Femur (tissue), 1 donor: ENCODE data around the gene FANCG.

ENCODE experiments used
- DNase-seq: peaks from one replicate; pipeline ENCODE4 v3.0.0-alpha.2; 2017

The FANCG gene

GRCh38 chr9:35057271-35057620 lies 22.5 kb downstream of the FANCG start:
- DNase-seq, result no peak

GRCh38 chr9:35056571-35057270 lies 23.0 kb downstream of the FANCG start:
- no peak for DNase-seq

GRCh38 chr9:35054871-35055644 lies 24.7 kb downstream of the FANCG start:
- DNase-seq, result no peak

- DNase-seq, result no peak
These were observed 25.4 kb downstream of the FANCG start for GRCh38 chr9:35054185-35054835.

GRCh38 chr9:35051069-35051967 lies 28.4 kb downstream of the FANCG start:
- DNase-seq, result no peak

DNA sequence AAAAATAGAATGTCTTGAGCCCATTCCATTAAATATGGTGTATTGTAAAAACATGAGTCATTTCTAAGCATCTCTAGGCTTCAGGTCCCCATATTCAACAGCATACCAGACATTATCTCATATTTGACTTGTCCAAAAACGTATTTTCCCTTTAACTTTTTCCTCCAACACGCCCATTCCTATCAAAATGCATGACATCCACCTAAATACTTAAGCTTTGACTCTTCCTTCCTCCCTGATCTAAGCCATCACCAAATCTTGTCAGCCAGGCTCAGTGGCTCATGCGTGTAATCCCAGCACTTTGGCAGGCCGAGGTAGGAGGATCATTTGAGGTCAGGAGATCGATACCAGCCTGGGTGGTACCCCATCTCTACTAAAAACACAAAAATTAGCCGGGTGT lies 31.2 kb downstream of the FANCG start:
- no peak for DNase-seq

DNA sequence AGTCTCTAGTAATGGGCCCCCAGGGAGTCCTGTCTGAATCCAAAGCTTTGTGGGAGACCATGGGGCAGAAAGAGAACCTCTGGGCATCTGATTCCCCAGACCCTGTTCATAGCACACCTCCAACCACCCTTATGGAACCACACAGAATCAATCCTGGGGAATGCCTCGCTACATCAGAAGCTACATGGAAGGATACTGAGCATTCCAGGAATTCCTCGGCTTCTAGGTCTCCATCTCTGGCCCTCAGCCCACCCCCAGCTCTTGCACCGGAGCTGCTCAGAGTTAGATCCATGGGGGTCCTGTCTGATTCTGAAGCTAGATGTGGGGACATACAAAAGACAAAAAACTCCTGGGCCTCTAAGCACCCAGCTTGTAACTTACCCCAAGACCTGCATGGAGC lies 35.7 kb downstream of the FANCG start:
- DNase-seq, result no peak

DNA sequence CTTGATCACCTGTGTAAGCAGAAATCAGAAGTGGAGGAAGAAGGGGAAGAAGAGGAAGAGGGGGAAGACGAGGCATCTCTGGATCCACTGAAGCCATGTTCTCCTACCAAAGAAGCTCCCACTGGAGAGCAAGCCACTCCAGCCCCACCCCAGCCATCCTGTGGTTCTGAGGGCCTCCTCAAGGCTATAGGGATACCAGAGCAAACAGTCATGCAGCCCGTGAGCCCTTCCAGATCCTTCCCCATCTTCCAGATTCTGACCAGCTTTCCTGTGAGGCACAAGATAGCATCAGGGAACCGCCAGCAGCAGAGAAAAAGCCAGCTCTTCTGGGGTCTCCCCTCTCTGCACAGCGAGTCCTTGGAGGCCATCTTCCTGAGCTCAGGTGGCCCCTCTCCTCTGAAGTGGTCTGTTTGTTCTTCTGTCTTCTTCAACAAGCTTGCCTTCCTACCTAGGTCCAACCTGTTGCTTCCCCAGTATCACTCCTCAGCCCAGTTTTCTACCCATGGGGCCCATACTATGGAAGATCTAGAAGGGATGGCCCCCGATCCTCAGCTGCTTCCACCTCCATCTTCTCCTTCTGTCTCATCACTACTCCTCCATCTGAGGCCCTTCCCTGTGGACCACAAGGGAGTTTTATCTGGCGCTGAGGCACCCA lies 36.7 kb downstream of the FANCG start:
- DNase-seq, result no peak

- no peak for DNase-seq
These were observed 37.6 kb downstream of the FANCG start for GRCh38 chr9:35042081-35042604.

- DNase-seq, result peak; percentile 50
These were observed 43.7 kb downstream of the FANCG start for GRCh38 chr9:35035851-35036701.

GRCh38 chr9:35033101-35033500 lies 46.6 kb downstream of the FANCG start:
- no peak for DNase-seq

GRCh38 chr9:35029852-35030251 lies 49.9 kb downstream of the FANCG start:
- DNase-seq, result no peak

GRCh38 chr9:35029241-35029640 lies 50.5 kb downstream of the FANCG start:
- no peak for DNase-seq

- DNase-seq, result no peak
These were observed 51.4 kb downstream of the FANCG start for GRCh38 chr9:35028341-35028740.

- DNase-seq, result no peak
These were observed 51.9 kb downstream of the FANCG start for GRCh38 chr9:35027860-35028259.

DNA sequence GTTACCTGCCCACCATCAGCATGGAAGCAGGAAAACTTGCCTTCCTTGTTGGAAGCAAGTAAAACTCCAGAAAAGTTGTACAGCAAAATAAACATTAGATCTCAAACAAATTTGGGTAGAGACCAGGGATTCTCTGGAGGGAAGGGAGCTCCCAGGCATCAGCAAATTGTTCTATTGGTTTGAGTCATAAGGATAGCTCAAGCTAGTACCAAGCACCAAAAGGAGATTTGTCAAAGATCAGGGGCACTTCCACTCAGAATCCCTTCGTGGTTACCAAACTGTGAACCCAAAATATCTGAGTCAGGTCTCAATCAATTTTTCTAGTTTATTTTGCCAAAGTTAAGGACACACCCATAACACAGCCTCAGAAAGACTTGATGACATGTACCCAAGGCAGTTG lies 52.4 kb downstream of the FANCG start:
- no peak for DNase-seq

DNA sequence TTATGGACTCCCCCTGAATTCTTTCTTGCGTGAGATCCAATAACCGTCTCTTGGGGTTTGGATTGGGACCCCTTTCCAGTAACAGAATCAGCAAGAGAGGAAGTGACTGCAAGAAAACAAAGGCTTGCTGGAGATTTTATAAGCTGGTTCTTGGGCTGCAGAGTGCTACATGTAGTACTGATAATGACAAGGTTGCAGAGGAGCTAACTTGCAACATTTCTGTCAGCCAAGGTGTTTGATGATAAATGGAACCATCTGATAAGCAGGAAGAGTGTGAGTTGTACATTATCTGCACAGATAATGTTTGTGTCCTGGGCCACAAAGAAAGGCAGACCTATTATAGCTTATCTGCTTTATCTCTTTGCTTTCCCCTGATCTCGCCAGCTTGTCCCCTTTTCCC lies 53.1 kb downstream of the FANCG start:
- no peak for DNase-seq
